ENCODE data around the gene SHKBP1.

SHKBP1 gene

GRCh38 chr19:40623403-40624251 lies 47.0 kb downstream of the SHKBP1 start (continued):
- TF ChIP-seq PRDM2 (tag by site-specific recombination; IDR thresholded peaks at IDR 0.05; ENCODE audit: borderline replicate concordance) = no peak
- peak; percentile 87 for TF ChIP-seq ZNF398 (tag by site-specific recombination; IDR thresholded peaks at IDR 0.05)
- TF ChIP-seq ZNF362 (tag by site-specific recombination; IDR thresholded peaks at IDR 0.05) = no peak
- peak; percentile 20; the same call in 1 of the 2 replicates for TF ChIP-seq ZSCAN23 (tag by site-specific recombination; IDR thresholded peaks at IDR 0.05)
- TF ChIP-seq, protein P1, sequence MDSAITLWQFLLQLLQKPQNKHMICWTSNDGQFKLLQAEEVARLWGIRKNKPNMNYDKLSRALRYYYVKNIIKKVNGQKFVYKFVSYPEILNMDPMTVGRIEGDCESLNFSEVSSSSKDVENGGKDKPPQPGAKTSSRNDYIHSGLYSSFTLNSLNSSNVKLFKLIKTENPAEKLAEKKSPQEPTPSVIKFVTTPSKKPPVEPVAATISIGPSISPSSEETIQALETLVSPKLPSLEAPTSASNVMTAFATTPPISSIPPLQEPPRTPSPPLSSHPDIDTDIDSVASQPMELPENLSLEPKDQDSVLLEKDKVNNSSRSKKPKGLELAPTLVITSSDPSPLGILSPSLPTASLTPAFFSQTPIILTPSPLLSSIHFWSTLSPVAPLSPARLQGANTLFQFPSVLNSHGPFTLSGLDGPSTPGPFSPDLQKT (IDR thresholded peaks at IDR 0.05; ENCODE audit: borderline replicate concordance, low read depth, low read length) = no peak
- no peak; the same call in 1 of the 2 replicates for TF ChIP-seq ZNF423 (tag by site-specific recombination; IDR thresholded peaks at IDR 0.05)
- TF ChIP-seq TCF7L2 (IDR thresholded peaks at IDR 0.05; ENCODE audit: borderline replicate concordance, low read depth, low read length) = no peak
- no peak for TF ChIP-seq FEZF1 (tag by site-specific recombination; IDR thresholded peaks at IDR 0.05)
- no peak for TF ChIP-seq ZFP41 (tag by site-specific recombination; IDR thresholded peaks at IDR 0.05; ENCODE audit: borderline replicate concordance)
- TF ChIP-seq YY2 (tag by site-specific recombination; IDR thresholded peaks at IDR 0.05) = peak; percentile 62
- TF ChIP-seq KLF7 (tag by site-specific recombination; IDR thresholded peaks at IDR 0.05; ENCODE audit: borderline replicate concordance) = peak; percentile 81; the same call in 1 of the 2 replicates
- peak; percentile 98 for TF ChIP-seq ZBTB17 (tag by site-specific recombination; IDR thresholded peaks at IDR 0.05)
- peak; percentile 77 for TF ChIP-seq INSM2 (tag by site-specific recombination; IDR thresholded peaks at IDR 0.05)
- TF ChIP-seq, protein P2, sequence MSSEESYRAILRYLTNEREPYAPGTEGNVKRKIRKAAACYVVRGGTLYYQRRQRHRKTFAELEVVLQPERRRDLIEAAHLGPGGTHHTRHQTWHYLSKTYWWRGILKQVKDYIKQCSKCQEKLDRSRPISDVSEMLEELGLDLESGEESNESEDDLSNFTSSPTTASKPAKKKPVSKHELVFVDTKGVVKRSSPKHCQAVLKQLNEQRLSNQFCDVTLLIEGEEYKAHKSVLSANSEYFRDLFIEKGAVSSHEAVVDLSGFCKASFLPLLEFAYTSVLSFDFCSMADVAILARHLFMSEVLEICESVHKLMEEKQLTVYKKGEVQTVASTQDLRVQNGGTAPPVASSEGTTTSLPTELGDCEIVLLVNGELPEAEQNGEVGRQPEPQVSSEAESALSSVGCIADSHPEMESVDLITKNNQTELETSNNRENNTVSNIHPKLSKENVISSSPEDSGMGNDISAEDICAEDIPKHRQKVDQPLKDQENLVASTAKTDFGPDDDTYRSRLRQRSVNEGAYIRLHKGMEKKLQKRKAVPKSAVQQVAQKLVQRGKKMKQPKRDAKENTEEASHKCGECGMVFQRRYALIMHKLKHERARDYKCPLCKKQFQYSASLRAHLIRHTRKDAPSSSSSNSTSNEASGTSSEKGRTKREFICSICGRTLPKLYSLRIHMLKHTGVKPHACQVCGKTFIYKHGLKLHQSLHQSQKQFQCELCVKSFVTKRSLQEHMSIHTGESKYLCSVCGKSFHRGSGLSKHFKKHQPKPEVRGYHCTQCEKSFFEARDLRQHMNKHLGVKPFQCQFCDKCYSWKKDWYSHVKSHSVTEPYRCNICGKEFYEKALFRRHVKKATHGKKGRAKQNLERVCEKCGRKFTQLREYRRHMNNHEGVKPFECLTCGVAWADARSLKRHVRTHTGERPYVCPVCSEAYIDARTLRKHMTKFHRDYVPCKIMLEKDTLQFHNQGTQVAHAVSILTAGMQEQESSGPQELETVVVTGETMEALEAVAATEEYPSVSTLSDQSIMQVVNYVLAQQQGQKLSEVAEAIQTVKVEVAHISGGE (tag by site-specific recombination; conservative IDR thresholded peaks at IDR 0.05; ENCODE audit: low read depth) = no peak
- TF ChIP-seq PRDM6 (tag by site-specific recombination; IDR thresholded peaks at IDR 0.05) = no peak
- TF ChIP-seq TRIM28 (IDR thresholded peaks at IDR 0.05; ENCODE audit: borderline replicate concordance, low read length) = no peak; the same call in 1 of the 2 replicates
- TF ChIP-seq ZNF791 (tag by site-specific recombination; IDR thresholded peaks at IDR 0.05) = no peak
- TF ChIP-seq ZNF48 (tag by site-specific recombination; IDR thresholded peaks at IDR 0.05) = no peak
- TF ChIP-seq ZNF433 (tag by site-specific recombination; IDR thresholded peaks at IDR 0.05; ENCODE audit: low read depth) = no peak
- TF ChIP-seq ZNF560 (tag by site-specific recombination; IDR thresholded peaks at IDR 0.05; ENCODE audit: borderline replicate concordance) = no peak
- TF ChIP-seq ZNF341 (tag by site-specific recombination; IDR thresholded peaks at IDR 0.05; ENCODE audit: low read depth) = peak; percentile 90
